GM12878 (cell line): ENCODE measurements around the gene SLC36A1.

ENCODE experiments used
- NR2C2 ChIP-seq: IDR thresholded peaks from 2 replicates; pipeline ENCODE4 v1.6.1; 2011; ENCODE audit warnings: borderline replicate concordance, low read depth; ENCODE audit not compliant: control insufficient read depth, insufficient read length
- TF ChIP-seq, protein P1 (sequence below): IDR thresholded peaks from 2 replicates; pipeline ENCODE4 v1.6.1; 2012; ENCODE audit warnings: low read depth, low read length, improper control_type of control experiment

- TF ChIP-seq, protein P1, sequence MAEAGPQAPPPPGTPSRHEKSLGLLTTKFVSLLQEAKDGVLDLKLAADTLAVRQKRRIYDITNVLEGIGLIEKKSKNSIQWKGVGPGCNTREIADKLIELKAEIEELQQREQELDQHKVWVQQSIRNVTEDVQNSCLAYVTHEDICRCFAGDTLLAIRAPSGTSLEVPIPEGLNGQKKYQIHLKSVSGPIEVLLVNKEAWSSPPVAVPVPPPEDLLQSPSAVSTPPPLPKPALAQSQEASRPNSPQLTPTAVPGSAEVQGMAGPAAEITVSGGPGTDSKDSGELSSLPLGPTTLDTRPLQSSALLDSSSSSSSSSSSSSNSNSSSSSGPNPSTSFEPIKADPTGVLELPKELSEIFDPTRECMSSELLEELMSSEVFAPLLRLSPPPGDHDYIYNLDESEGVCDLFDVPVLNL = no peak
- TF ChIP-seq NR2C2 = no peak
Observed at GRCh38 chr5:151406322-151406947, 41.0 kb upstream of the SLC36A1 start.
